Measurements from ENCODE around the gene CROCC.

GRCh38 chr1:16966282-16966681 lies 44.6 kb downstream of the CROCC start:
- TF ChIP-seq CTCF (IDR thresholded peaks at IDR 0.05), result no peak
- TF ChIP-seq POLR2A (IDR thresholded peaks at IDR 0.05), result no peak

Measured in uterus (tissue), 2 donors.